Keratinocyte (primary cell): ENCODE measurements around the gene UBE2R2. TPM values are rescaled to one million over a fixed set of nuclear protein-coding genes. Genes with fewer than 3 reads are reported as not detected.

Experiments
- DNase-seq: peaks from one replicate; pipeline ENCODE4 v3.0.0-alpha.2; 2011; ENCODE audit warnings: low read depth, missing footprints, low spot score
- FAIRE-seq: peaks from 2 replicates; lab custom pipeline; 2011; peaks lifted over from hg19 to GRCh38; lab: Jason Lieb, UNC
- H2AFZ ChIP-seq: 2 replicates; pipeline ENCODE4 v1.6.0; 2012; ENCODE audit warnings: low read length, control low read depth, inconsistent platforms; ENCODE audit not compliant: control insufficient read depth
- H3K27ac ChIP-seq: 2 replicates; pipeline ENCODE4 v1.5.1; 2011; ENCODE audit warnings: low read length; ENCODE audit not compliant: control insufficient read depth, insufficient read depth
- H3K27me3 ChIP-seq: 3 replicates; pipeline ENCODE4 v1.6.0; 2011; ENCODE audit warnings: low read length; ENCODE audit not compliant: control insufficient read depth, insufficient read depth; ENCODE audit errors: extremely low read depth
- H3K36me3 ChIP-seq, 2 experiments: 2 replicates in 1 of 2; 3 replicates in 1 of 2; pipeline ENCODE4 v1.5.1; 2011; ENCODE audit warnings: low read length in 2 of 2, mild to moderate bottlenecking in 1 of 2; ENCODE audit not compliant: control insufficient read depth in 2 of 2, insufficient read depth in 2 of 2; ENCODE audit errors: extremely low read depth in 1 of 2
- H3K4me1 ChIP-seq: 3 replicates; pipeline ENCODE4 v1.5.1; 2011; ENCODE audit warnings: low read length; ENCODE audit not compliant: control insufficient read depth, insufficient read depth; ENCODE audit errors: extremely low read depth
- H3K4me2 ChIP-seq: 3 replicates; pipeline ENCODE4 v1.6.0; 2011; ENCODE audit warnings: low read depth, low read length; ENCODE audit not compliant: control insufficient read depth, insufficient read depth; ENCODE audit errors: extremely low read depth
- H3K4me3 ChIP-seq, 3 experiments: fragments of 200-600 bp in 1 of 3; sonication (generic) in 1 of 3; 2 replicates in 2 of 3; 3 replicates in 1 of 3; pipeline ENCODE4 v1.5.1; 2011 to 2016; ENCODE audit warnings: low read length in 3 of 3, mild to moderate bottlenecking in 3 of 3, control low read depth in 2 of 3, inconsistent platforms in 1 of 3, low read depth in 1 of 3, mixed read lengths in 1 of 3, mixed run types in 1 of 3, moderate library complexity in 1 of 3; ENCODE audit not compliant: control insufficient read depth in 2 of 3, insufficient read depth in 2 of 3; ENCODE audit errors: extremely low read depth in 1 of 3
- H3K79me2 ChIP-seq: 2 replicates; pipeline ENCODE4 v1.6.0; 2012; ENCODE audit warnings: low read length; ENCODE audit not compliant: control insufficient read depth, insufficient read depth
- H3K9ac ChIP-seq: 3 replicates; pipeline ENCODE4 v1.6.0; 2011; ENCODE audit warnings: low read length; ENCODE audit not compliant: control insufficient read depth, insufficient read depth; ENCODE audit errors: extremely low read depth
- H3K9me1 ChIP-seq: 3 replicates; pipeline ENCODE4 v1.6.0; 2011; ENCODE audit warnings: low read length; ENCODE audit not compliant: control insufficient read depth, insufficient read depth; ENCODE audit errors: extremely low read depth
- H3K9me3 ChIP-seq: 2 replicates; pipeline ENCODE4 v1.5.1; 2012; ENCODE audit warnings: low read depth, low read length; ENCODE audit not compliant: control insufficient read depth
- H4K20me1 ChIP-seq: 3 replicates; pipeline ENCODE4 v1.6.0; 2011; ENCODE audit warnings: low read length; ENCODE audit not compliant: control insufficient read depth, insufficient read depth; ENCODE audit errors: extremely low read depth
- CTCF ChIP-seq, 3 experiments: IDR thresholded peaks in 1 of 3; conservative IDR thresholded peaks in 1 of 3; optimal IDR thresholded peaks in 1 of 3; 2 replicates in 2 of 3; 3 replicates in 1 of 3; pipeline versions ENCODE3 to v1.5.1; 2011; ENCODE audit warnings: low read length in 3 of 3, mild to moderate bottlenecking in 3 of 3, moderate library complexity in 2 of 3, control low read depth in 1 of 3, inconsistent platforms in 1 of 3; ENCODE audit not compliant: insufficient read depth in 2 of 3; ENCODE audit errors: extremely low read depth in 1 of 3
- EZH2 ChIP-seq: IDR thresholded peaks from one replicate; pipeline ENCODE4 v1.6.1; 2012; ENCODE audit warnings: inconsistent platforms, mild to moderate bottlenecking, low read length, moderate library complexity
- dilution Hi-C: fragments of 300-500 bp; cut with MboI; formaldehyde crosslinking; loops from one replicate; pipeline ENCODE4 v1.7.0; 2020; ENCODE audit warnings: low sequenced_read_pairs; ENCODE audit not compliant: extremely low pct_ligation_motif_present
- polyA plus RNA-seq, 5 experiments: library from polyadenylated mRNA; depleted of rRNA in 3 of 5; stranded (reverse) in 3 of 5; stranded (forward) in 1 of 5; unstranded in 1 of 5; fragments of >200 nt; gene quantifications; 1 replicate in 1 of 5; 2 replicates in 3 of 5; 3 replicates in 1 of 5; pipeline versions ENCODE4 v1.2.1 to v1.2.3, GENCODE V29; 2011 to 2012; ENCODE audit warnings: missing spikeins in 2 of 5, low read depth in 1 of 5, low replicate concordance in 1 of 5

The UBE2R2 gene
- polyA plus RNA-seq, 1 donor (not counting 4 experiments of a cell fraction or from before 2014, with no cell fraction given), result 20.5 TPM

GRCh38 chr9:33903157-33903780, 86.3 kb downstream of the UBE2R2 start:
- no peak for DNase-seq
- Histone ChIP-seq H3K9ac (no peak overlapping the region), H2AFZ (no peak overlapping the region), H3K79me2 (peaks cover 73% of the 10 kb centered on the region), H3K4me2 (no peak overlapping the region), H4K20me1 (peaks cover 2% of the 10 kb centered on the region), H3K4me3 (no peak overlapping the region), H3K4me1 (no peaks in the 10 kb centered on the region), H3K9me3 (no peaks in the 10 kb centered on the region), H3K9me1 (no peaks in the 10 kb centered on the region), H3K27ac (no peak overlapping the region), H3K27me3 (no peaks in the 10 kb centered on the region), H3K36me3 (peaks cover 12 to 21% of the 10 kb centered on the region in 2 experiments)
- dilution Hi-C loops, result no loop called here
- no peak for FAIRE-seq
- no peak for TF ChIP-seq EZH2
- no peak for TF ChIP-seq CTCF (optimal IDR thresholded peaks at IDR 0.05 in 1 of 3, IDR thresholded peaks at IDR 0.05 in 1 of 3, conservative IDR thresholded peaks at IDR 0.05 in 1 of 3; ENCODE audit: extremely low read depth in 1 of 3, insufficient read depth in 2 of 3, low read length in 3 of 3)

- Histone ChIP-seq H3K9me3 (no peaks in the 10 kb centered on the region), H4K20me1 (peaks cover 2% of the 10 kb centered on the region), H3K36me3 (peaks cover 12 to 19% of the 10 kb centered on the region in 2 experiments), H2AFZ (no peak overlapping the region), H3K27me3 (no peaks in the 10 kb centered on the region), H3K4me3 (no peak overlapping the region), H3K9ac (no peak overlapping the region), H3K4me2 (no peak overlapping the region), H3K79me2 (peaks cover 78% of the 10 kb centered on the region), H3K9me1 (no peaks in the 10 kb centered on the region), H3K4me1 (no peaks in the 10 kb centered on the region), H3K27ac (no peak overlapping the region)
- DNase-seq, result no peak
- no peak for TF ChIP-seq CTCF (optimal IDR thresholded peaks at IDR 0.05 in 1 of 3, IDR thresholded peaks at IDR 0.05 in 1 of 3, conservative IDR thresholded peaks at IDR 0.05 in 1 of 3; ENCODE audit: extremely low read depth in 1 of 3, insufficient read depth in 2 of 3, low read length in 3 of 3)
- TF ChIP-seq EZH2, result no peak
- dilution Hi-C loops, result no loop called here
- FAIRE-seq, result no peak
These were observed 88.2 kb downstream of the UBE2R2 start for GRCh38 chr9:33905137-33905536.
